Stimulated activated CD4-positive, alpha-beta T cell treated with anti-CD3 and anti-CD28 coated beads, Interleukin-1b, Interleukin-23, amount 100 ng/mL, for 24 hours (primary cell): ENCODE data around the gene ADIPOQ.
"Not testable (repeated sequence)": the region's sequence is repeated elsewhere in the genome, so short reads cannot be mapped to it uniquely, and the experiment has no call there.

Experiments
- DNase-seq, 4 experiments: peaks; one replicate each; pipeline ENCODE4 v3.0.0-alpha.2; 2020; ENCODE audit warnings: low read depth in 4 of 4, low spot score in 1 of 4

ADIPOQ gene

GRCh38 chr3:186842426-186843038 is at the start of gene ADIPOQ:
ADIPOQ (plus strand) TSS chr3:186842710; CDS start chr3:186853059, 10,349 bp downstream.
- no peak for DNase-seq

GRCh38 chr3:186798239-186798874 is 44.2 kb upstream of the ADIPOQ start:
- no peak for DNase-seq

- DNase-seq, result no peak
These were observed 42.2 kb upstream of the ADIPOQ start for GRCh38 chr3:186800285-186800684.

- no peak for DNase-seq
These were observed 39.8 kb upstream of the ADIPOQ start for GRCh38 chr3:186802701-186803100.

GRCh38 chr3:186803447-186803846 is 39.1 kb upstream of the ADIPOQ start:
- DNase-seq, result not testable (repeated sequence)

GRCh38 chr3:186806089-186807055 is 36.1 kb upstream of the ADIPOQ start, which contains the start of gene RFC4:
RFC4 (minus strand) TSS chr3:186806482; CDS start chr3:186804713, 1,769 bp downstream.
- DNase-seq, result peak; percentile 66 to 85 (median 81)

GRCh38 chr3:186807231-186807630 is 35.3 kb upstream of the ADIPOQ start:
- DNase-seq, result no peak

GRCh38 chr3:186810336-186810996 is 32.0 kb upstream of the ADIPOQ start:
- no peak for DNase-seq

GRCh38 chr3:186811313-186811712 is 31.2 kb upstream of the ADIPOQ start:
- DNase-seq, result not testable (repeated sequence)

- no peak for DNase-seq
These were observed 28.4 kb upstream of the ADIPOQ start for GRCh38 chr3:186814100-186814499.

GRCh38 chr3:186815435-186815834 is 27.1 kb upstream of the ADIPOQ start:
- DNase-seq, result no peak

GRCh38 chr3:186818516-186818915 is 24.0 kb upstream of the ADIPOQ start:
- DNase-seq, result no peak

- DNase-seq, result no peak
These were observed 23.6 kb upstream of the ADIPOQ start for GRCh38 chr3:186818956-186819355.

- no peak for DNase-seq
These were observed 20.8 kb upstream of the ADIPOQ start for GRCh38 chr3:186821429-186822387.

- DNase-seq, result not testable (repeated sequence)
These were observed 20.1 kb upstream of the ADIPOQ start for GRCh38 chr3:186822388-186822759.

GRCh38 chr3:186823386-186823785 is 19.1 kb upstream of the ADIPOQ start:
- DNase-seq, result no peak

- no peak for DNase-seq
These were observed 17.9 kb upstream of the ADIPOQ start for GRCh38 chr3:186824430-186825139.

GRCh38 chr3:186825294-186825821 is 17.2 kb upstream of the ADIPOQ start:
- DNase-seq, result peak in 2 of 4 experiments; percentile 48 to 52

GRCh38 chr3:186825872-186826409 is 16.6 kb upstream of the ADIPOQ start:
- no peak for DNase-seq
